HG03457 (cell line): Measurements from ENCODE around the gene PHOX2A.
A peak's percentile ranks its signal among the peaks of the same experiment; 100 is the strongest.
"Not testable (repeated sequence)": the region's sequence is repeated elsewhere in the genome, so short reads cannot be mapped to it uniquely, and the experiment has no call there.

Source experiments
- ATAC-seq: cut with Tn5 transposase; IDR thresholded peaks from one replicate; pipeline ENCODE4 v1.9.1; 2021; ENCODE audit warnings: moderate number of reproducible peaks; ENCODE audit not compliant: unreplicated experiment

Gene PHOX2A

GRCh38 chr11:72223615-72224563 is 20.1 kb downstream of the PHOX2A start:
- ATAC-seq, result peak; percentile 35

GRCh38 chr11:72222907-72223614 is 20.9 kb downstream of the PHOX2A start:
- peak; percentile 51 for ATAC-seq

- no peak for ATAC-seq
Observed at GRCh38 chr11:72222106-72222891, 21.7 kb downstream of the PHOX2A start.

- ATAC-seq, result no peak
Observed at GRCh38 chr11:72221386-72222075, 22.4 kb downstream of the PHOX2A start.

- ATAC-seq, result no peak
Observed at GRCh38 chr11:72220696-72221363, 23.1 kb downstream of the PHOX2A start.

GRCh38 chr11:72218251-72218745 is 25.7 kb downstream of the PHOX2A start:
- no peak for ATAC-seq

- ATAC-seq, result no peak
Observed at GRCh38 chr11:72217841-72218240, 26.1 kb downstream of the PHOX2A start.

- no peak for ATAC-seq
Observed at GRCh38 chr11:72216638-72217037, 27.3 kb downstream of the PHOX2A start, which contains the start of gene FOLR2. Gene FOLR2, plus strand, starts transcription at chr11:72216794. Its CDS starts 1,791 bp downstream, at chr11:72218585.

- no peak for ATAC-seq
Observed at GRCh38 chr11:72209101-72209500, 34.9 kb downstream of the PHOX2A start.

GRCh38 chr11:72208281-72208680 is 35.7 kb downstream of the PHOX2A start:
- ATAC-seq, result no peak

- not testable (repeated sequence) for ATAC-seq
Observed at GRCh38 chr11:72206794-72207193, 37.2 kb downstream of the PHOX2A start.

GRCh38 chr11:72204886-72205285 is 39.1 kb downstream of the PHOX2A start:
- no peak for ATAC-seq

GRCh38 chr11:72203163-72203562 is 40.8 kb downstream of the PHOX2A start:
- no peak for ATAC-seq

GRCh38 chr11:72202571-72202970 is 41.4 kb downstream of the PHOX2A start:
- ATAC-seq, result no peak

GRCh38 chr11:72201445-72201844 is 42.5 kb downstream of the PHOX2A start:
- ATAC-seq, result not testable (repeated sequence)

GRCh38 chr11:72195518-72196270 is 48.3 kb downstream of the PHOX2A start:
- no peak for ATAC-seq

- ATAC-seq, result no peak
Observed at GRCh38 chr11:72191961-72192381, 52.0 kb downstream of the PHOX2A start, which contains the start of gene FOLR1. Gene FOLR1, plus strand, starts transcription at chr11:72192140. Its CDS starts 34 bp downstream, at chr11:72192174.

GRCh38 chr11:72190631-72191071 is 53.3 kb downstream of the PHOX2A start:
- ATAC-seq, result no peak
